Ishikawa (cell line): Measurements from ENCODE around the gene GRID1.

Experiments
- CREB1 ChIP-seq: IDR thresholded peaks from 2 replicates; pipeline ENCODE4 v1.6.1; 2012; ENCODE audit warnings: low read depth
- EGR1 ChIP-seq: IDR thresholded peaks from 2 replicates; pipeline ENCODE4 v1.6.1; 2012
- EP300 ChIP-seq: IDR thresholded peaks from 2 replicates; pipeline ENCODE4 v1.6.1; 2012; ENCODE audit warnings: borderline replicate concordance
- TAF1 ChIP-seq: IDR thresholded peaks from 2 replicates; pipeline ENCODE4 v1.6.1; 2012; ENCODE audit warnings: low read depth, mild to moderate bottlenecking
- TCF12 ChIP-seq: IDR thresholded peaks from 2 replicates; pipeline ENCODE4 v1.6.1; 2012; ENCODE audit warnings: low read depth
- TEAD4 ChIP-seq: IDR thresholded peaks from 2 replicates; pipeline ENCODE4 v1.6.1; 2012
- ZBTB7A ChIP-seq: IDR thresholded peaks from 2 replicates; pipeline ENCODE4 v1.6.1; 2012; ENCODE audit warnings: low read depth
- TF ChIP-seq, protein P1 (sequence below): IDR thresholded peaks from 2 replicates; pipeline ENCODE4 v1.6.1; 2012
- TF ChIP-seq, protein P2 (sequence below): IDR thresholded peaks from 2 replicates; pipeline ENCODE4 v1.6.1; 2012; ENCODE audit warnings: low read depth, mild to moderate bottlenecking

DNA sequence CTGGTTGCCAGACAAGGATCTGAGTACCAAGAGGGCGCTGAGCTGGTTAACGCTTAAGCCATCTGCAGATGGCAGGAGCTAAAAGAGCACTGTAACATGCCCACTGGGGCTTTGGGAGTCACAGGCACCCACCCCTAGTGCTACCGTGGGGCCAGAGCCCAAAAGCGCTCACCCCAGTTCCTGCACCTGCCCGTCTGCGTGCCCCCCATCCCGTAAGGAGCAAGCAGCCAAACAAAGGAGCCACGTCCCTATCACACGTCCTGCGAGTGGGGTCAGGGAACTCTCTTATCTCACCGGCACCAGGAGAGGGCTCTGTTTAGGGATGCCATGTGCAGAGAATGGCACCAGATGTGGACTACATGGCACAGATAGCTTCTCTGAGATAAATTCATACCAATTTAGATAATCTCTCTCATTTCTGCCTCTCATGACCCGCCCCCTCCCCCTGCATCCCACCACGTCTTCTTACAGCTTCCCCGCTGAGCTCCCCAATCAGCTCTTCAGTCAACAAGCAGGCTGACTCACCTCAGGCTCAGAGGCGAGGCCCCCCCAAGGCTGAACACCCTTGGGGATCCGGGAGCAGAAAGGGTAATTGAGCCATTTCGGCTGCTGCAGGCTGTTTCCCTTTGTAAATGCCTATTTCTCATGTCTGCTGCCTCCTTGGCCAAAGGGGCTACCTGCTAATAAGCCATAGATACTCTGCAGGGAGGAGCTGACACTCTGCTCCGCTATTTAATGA, 235.7 kb downstream of the GRID1 start:
- TF ChIP-seq, protein P1, sequence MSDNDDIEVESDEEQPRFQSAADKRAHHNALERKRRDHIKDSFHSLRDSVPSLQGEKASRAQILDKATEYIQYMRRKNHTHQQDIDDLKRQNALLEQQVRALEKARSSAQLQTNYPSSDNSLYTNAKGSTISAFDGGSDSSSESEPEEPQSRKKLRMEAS = no peak
- TF ChIP-seq CREB1 (no peak), ZBTB7A (no peak), TAF1 (no peak), TCF12 (no peak), TEAD4 (no peak), EGR1 (no peak), EP300 (no peak)
- TF ChIP-seq, protein P2, sequence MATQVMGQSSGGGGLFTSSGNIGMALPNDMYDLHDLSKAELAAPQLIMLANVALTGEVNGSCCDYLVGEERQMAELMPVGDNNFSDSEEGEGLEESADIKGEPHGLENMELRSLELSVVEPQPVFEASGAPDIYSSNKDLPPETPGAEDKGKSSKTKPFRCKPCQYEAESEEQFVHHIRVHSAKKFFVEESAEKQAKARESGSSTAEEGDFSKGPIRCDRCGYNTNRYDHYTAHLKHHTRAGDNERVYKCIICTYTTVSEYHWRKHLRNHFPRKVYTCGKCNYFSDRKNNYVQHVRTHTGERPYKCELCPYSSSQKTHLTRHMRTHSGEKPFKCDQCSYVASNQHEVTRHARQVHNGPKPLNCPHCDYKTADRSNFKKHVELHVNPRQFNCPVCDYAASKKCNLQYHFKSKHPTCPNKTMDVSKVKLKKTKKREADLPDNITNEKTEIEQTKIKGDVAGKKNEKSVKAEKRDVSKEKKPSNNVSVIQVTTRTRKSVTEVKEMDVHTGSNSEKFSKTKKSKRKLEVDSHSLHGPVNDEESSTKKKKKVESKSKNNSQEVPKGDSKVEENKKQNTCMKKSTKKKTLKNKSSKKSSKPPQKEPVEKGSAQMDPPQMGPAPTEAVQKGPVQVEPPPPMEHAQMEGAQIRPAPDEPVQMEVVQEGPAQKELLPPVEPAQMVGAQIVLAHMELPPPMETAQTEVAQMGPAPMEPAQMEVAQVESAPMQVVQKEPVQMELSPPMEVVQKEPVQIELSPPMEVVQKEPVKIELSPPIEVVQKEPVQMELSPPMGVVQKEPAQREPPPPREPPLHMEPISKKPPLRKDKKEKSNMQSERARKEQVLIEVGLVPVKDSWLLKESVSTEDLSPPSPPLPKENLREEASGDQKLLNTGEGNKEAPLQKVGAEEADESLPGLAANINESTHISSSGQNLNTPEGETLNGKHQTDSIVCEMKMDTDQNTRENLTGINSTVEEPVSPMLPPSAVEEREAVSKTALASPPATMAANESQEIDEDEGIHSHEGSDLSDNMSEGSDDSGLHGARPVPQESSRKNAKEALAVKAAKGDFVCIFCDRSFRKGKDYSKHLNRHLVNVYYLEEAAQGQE = no peak
